Subcutaneous adipose tissue (tissue), 4 donors: Measurements from ENCODE around the gene SCARB1. TPM values are rescaled to one million over a fixed set of nuclear protein-coding genes. Genes with fewer than 3 reads are reported as not detected.

Source experiments
- CTCF ChIP-seq: fragments of 450-650 bp; IDR thresholded peaks from one replicate; pipeline ENCODE4 v1.5.1; 2016; ENCODE audit warnings: low read depth, mild to moderate bottlenecking, control low read depth, antibody characterized with exemption, moderate library complexity
- total RNA-seq, 4 donors: library from RNA; depleted of rRNA; stranded (reverse); fragments of >200 nt; gene quantifications; one replicate each; pipeline ENCODE4 v1.1.0, GENCODE V29; 2016

SCARB1 gene
- total RNA-seq, 4 donors from 2014 or later, result 26.6 to 58.6 (median 38.2) TPM

- TF ChIP-seq CTCF, result no peak
Measured at GRCh38 chr12:124847113-124848074, 16.3 kb downstream of the SCARB1 start.

GRCh38 chr12:124844411-124845397 lies 19.0 kb downstream of the SCARB1 start:
- no peak for TF ChIP-seq CTCF

GRCh38 chr12:124842800-124843510 lies 20.7 kb downstream of the SCARB1 start:
- TF ChIP-seq CTCF, result no peak

- no peak for TF ChIP-seq CTCF
Measured at GRCh38 chr12:124842073-124842749, 21.5 kb downstream of the SCARB1 start.

- no peak for TF ChIP-seq CTCF
Measured at GRCh38 chr12:124841558-124841945, 22.1 kb downstream of the SCARB1 start.

- TF ChIP-seq CTCF, result no peak
Measured at GRCh38 chr12:124837958-124838803, 25.5 kb downstream of the SCARB1 start.
